GM19468 (cell line): ENCODE results near the gene ADCY4.

Experiments used
- ATAC-seq: cut with Tn5 transposase; IDR thresholded peaks from one replicate; pipeline ENCODE4 v1.9.1; 2021; ENCODE audit warnings: mild to moderate bottlenecking, moderate library complexity, moderate number of reproducible peaks; ENCODE audit not compliant: unreplicated experiment; ENCODE audit errors: extremely low read depth

ADCY4 gene

DNA sequence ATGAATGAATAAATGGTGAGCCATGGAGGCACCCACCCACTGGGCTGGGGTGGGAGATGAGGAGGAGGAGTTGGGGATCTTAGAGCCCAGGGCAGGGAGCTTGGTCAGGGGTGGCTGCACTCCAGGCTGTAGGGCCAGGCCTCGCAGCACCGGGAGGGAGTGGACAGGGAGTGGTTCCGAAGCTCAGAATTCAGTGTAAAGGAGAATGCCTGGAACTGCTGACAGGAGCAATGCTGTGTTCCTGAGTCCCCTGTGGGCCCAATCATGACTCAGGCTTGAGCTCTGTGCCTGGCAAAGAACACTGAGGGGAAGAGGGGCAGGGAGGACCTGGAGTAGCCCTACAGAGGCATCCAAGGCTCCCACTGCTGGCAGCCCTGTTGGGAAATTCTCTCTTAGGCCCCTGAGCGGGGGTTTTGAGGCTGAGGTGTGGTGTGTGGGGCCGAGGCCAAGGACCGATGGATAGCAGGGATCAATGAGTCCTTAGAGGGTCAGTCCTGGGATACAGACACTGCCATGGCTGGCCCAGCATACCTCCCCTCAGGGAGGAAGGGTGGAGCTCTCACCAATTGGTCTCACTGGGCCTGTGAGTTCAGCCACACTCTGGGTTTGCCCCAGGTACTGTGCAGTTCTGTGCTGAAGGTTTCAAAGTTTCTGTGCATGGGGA lies 53.9 kb downstream of the ADCY4 start:
- ATAC-seq, result no peak

DNA sequence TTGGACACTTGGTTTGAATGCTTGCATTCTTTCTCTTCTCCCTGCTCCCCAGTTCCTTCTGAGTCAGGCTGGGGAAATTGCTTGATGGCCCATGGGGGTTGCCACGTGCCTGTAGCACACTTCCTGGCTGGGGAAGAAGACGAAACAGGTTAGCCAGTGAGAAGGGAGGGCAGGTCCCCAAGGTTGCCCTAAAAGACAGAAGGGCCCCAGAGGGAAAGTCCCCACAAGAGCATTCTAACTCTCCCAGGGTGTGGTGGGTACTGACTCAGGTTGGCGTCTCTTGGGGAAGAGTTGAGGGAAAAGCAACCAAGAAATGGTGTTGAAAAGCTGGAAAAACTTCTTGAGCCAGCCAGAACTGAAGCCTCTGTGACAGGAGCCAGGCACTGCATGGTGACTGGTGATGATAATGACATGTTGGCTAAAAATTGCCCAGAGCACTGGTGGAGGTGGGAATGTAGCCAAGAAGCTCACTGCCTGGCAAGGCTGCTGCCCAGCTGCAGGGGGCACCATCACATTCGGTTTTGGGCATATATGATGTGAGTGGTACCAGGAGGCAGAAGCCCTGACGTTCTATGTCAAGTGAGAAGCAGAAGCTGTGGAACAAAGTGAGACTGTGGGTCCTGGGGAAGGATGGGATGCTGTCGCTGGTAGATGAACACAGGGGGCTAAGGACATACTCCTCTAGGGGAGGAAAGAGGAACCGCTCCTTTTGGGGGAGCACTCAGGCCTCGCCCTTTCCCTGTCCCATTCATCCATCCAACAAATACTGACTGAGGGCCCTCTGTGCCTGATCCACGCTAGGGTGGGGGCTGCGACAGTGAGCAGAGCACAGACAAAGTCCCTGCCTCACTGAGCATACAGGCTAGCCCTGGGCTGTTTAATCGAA lies 55.3 kb downstream of the ADCY4 start:
- peak; percentile 30 for ATAC-seq

DNA sequence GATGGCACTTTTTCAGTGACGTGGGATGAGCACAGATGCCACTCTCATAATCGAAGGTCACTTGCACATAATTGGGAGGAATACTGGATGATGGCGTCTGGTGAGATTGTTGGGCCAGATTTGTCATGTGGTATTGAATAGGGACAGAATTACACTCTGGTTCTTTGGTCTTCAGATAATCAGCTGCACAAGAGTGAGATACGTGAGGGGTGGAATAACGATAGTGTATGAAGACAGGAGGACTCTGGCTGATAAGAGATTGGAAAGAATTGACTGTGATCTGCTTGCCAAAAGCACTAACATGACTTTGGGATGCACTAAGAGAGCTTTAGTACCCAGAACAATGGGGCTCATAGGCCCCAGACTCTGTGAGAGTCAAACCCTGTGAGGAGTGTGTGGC lies 56.4 kb downstream of the ADCY4 start:
- no peak for ATAC-seq

DNA sequence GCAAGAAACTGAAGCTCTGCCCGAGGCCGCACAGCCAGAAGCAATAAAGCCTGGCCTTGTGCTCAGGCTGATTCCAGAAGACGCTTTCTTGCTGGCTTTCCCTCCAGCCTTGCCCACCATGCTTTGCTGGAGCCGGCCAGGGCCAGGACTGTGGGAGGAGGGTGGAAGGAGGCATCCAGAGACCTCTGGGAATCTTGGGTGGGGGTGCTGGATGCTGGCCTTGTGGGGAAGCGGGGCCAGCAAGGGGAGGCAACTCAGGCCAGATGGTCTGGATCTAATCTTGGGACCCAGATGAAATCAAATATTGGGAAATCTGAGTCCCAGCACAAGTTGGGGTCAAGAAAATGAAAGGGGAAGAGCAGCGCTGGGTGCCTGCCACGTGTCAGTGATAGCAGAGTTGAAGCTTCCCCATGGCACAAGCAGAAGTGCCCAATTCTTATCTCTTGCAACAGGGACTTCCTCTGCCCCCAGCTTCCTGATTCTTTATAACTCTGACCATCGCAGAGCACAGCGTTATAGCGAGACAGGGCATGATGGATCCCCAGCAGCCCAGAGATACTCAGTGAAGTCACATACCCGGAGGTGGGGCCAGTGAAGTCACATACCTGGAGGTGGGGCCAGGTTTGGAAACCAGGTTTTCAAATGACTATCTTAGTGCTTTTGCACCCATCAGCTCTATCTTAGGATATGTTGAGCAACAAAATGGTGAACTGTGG lies 57.1 kb downstream of the ADCY4 start:
- ATAC-seq, result no peak

DNA sequence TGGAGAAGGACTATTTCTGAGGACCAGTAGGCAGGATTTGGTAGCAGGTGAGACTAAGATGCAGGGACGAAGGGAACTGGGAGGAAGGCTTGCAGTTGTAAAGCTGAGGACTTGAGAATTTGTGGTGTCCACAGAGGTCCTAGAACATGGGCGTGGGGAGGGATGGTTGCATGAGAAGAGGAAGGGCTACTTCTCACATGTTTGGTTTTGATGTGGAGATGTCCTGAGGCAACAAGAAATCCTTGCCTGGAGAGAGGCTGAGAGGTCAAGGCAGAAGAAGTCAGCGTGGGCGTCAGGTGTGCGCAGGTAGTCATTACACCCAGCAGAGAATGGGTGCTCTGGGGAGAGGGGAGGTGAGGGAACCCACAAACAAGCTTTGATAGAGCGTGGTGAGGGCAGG lies 57.8 kb downstream of the ADCY4 start:
- ATAC-seq, result no peak

DNA sequence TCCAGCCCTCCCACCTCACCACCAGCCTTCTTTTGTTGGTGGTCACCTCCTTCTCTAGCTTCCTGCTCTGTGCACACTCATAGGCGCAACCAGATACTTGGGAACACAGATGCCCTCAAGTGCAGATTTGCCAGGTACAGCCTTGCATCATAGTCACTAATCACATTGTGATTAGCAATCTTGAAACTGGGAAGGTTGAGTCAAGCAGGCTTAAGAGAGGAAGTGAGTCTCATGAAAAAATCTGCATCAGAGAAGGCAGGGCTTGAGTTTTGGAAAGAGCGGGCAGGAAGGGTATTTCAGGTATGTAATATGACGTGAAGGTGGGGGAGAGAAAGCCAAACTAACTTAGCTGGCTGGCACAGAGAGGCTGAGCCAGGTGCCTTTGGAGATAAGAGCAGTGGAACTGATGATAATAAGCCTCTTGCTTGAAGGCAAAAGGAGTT lies 60.7 kb downstream of the ADCY4 start:
- ATAC-seq, result no peak

DNA sequence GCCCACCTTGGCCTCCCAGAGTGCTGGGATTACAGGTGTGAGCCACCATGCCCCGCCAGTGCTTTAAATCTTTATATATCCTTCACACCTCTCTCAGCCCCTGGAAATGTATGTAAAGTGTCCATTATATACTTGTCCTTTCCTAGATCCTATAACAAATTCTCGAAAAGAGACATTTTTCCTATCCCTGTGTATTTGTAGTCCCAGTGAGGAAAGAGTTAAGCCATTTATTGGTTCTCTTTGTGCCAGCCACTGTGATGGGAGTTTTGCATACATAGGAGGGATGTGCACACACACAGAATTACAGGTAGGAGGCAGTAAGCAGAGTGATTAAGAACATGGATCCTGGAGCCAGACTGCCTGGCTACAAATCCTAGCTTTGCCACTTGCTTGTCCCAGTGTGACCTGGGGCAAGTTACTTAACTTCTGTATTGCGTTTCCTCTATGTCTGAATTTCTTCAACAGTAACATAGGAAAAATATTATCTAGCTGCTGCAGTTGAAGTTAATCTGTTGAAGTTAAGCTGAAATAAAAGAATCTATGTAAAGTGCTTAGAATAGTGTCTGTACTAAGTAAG lies 61.4 kb downstream of the ADCY4 start:
- ATAC-seq, result no peak

DNA sequence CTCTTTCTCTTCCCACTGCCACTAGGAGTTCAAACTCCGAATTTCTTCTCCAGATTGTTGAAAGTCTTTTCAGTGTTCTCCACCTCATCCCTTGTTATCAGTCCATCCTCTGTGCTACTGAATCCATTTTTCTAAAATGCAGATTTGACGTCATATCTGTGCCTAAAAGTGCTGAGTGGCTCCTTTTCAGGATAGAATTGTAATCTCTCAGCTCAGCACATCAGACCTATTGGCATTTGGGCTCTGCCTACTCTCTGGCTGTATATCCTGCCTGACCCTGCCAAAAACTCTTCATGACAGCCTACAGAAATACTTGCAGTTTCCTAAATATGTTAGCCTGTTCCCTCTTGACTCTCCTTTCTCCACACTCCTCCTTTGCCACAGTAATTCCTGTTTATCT lies 62.4 kb downstream of the ADCY4 start:
- ATAC-seq, result no peak

DNA sequence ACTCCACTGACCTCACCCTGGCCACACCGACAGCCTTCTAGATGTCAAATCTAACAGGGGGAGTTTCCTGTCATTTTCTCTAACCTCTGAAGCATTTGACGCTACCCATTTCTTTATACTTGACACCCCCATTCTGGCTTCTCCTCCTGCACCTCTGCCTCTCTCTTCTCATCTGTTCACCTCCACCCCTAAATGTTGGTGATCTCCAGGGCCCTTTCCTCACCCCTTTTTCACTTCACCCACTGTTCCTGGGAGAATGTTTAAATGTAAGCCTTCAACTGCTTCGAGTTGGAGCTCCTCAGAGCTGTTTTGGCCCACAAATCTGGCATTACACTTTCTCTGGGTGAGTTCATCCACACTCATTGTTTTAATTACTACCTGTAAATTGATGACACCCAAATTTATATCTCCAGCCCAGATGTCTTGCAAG lies 63.0 kb downstream of the ADCY4 start:
- no peak for ATAC-seq

DNA sequence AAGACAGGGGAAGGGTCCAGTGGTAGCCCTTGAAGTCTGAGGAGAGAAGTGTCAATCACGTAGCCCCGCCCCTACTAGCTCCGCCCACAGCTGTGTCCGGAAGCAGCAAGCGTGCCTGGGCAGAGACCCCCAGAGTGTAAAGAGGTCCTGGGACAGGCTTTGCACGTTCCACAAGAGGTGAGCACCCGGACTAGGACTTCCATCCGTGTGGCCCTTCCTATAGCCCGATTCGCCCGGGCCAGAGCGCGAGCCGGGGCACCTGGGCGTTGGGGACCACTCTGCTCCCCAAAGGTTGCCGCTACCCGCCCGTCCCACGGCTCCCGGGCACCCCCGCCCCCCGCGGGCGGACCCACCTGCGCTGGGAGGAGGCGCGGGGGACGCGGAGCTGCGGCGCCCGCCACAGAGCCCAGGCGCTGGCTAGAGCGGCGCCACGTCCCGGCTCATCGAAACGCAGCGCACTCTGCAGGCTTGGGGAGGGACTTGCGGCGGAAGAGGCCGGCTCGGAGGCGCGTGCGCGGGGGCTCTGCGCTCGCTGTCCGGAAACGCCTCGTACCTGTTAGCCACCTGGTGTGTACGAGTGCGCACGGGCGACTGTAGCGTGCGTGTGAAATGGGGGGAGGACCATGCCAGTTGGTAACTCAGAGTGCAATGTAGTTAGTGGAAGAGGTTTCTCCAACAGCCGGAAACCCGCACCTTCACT lies 63.6 kb downstream of the ADCY4 start, which contains the start of gene RABGGTA:
RABGGTA (minus strand) TSS at position 464 of the 700 bp plus-strand sequence. CDS start 482 bp downstream, outside the sequence.
- ATAC-seq, result peak; percentile 90

DNA sequence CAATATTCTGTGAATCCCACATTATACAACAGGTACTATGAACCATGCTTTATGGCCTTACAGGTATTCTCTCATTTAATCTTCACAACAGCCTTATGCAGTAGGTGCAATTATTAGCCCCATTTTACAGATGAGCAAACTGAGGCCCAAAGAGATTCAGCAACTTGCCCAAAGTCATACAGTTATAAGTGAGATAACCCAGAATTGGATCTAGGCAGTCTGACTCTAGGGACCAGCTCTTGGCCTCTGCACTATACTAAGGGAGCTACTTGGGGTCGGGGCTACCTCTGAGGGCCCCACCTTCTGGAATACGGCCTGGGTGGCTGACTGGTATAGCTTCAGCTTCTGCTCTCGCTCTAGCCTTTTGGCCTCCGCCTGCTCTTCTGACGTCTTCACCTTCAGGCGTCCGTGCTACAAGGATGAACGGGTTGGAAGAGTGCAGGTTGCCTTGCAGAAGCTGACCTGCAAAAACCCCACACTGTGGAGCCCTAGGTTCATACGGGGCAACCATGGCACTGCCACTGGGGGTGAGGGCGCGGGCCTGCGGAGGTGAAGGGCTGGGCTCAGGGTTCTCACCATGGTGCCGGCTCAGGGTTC lies 64.2 kb downstream of the ADCY4 start:
- ATAC-seq, result no peak

DNA sequence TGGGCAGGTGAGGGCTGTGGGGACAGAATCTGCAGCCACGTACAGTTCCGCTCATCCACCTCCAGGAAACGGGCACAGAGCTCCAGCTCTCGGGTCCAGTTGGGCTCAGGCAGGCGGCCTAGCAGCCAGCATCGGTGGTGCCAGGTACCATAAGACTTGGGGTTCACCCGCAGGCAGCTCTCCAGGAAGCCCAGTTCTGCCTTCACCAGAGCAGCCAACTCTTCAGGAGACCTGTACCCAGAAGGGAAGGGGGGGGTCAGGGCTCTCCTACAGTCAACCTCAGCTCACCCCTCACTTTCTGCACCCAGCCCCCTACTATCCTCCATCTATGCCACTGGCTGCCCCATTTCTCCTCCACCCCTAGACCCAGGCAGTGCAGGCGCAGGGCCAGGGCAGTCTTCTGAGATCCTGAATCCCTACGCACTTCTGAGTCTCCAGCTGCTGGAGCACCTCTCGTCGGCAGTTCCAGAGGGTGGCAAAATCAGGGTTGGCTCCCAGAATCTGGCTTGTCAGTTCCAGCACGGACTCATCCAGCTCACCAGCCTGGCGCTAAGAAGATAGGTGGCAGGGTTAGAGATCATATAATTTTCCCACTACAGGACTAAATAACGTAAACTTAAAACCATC lies 64.8 kb downstream of the ADCY4 start:
- no peak for ATAC-seq

DNA sequence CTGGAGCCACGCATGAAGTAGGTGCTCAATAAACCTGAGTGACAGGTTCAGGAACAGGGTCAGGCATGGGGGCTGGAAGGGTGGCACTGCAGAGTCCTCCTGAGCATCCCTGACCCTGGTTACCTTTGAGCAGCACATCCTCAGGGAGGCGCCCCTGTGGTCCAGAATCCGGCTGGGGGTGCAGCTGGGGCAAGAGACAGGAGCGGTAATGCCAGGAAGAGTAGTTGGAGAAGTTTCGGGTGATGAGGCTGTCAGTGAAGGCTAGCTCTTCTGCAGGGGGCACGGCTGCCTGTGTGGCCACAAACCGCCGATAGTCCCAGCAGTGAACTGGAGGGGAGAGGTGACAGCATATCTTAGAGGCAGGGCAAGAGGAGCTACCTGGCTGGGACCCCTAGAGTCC lies 65.5 kb downstream of the ADCY4 start:
- no peak for ATAC-seq
